SH-SY5Y (cell line): ENCODE data around the gene CIDEA.

ENCODE experiments used
- GATA2 ChIP-seq: IDR thresholded peaks from 2 replicates; pipeline ENCODE4 v1.6.1; 2011; ENCODE audit warnings: mild to moderate bottlenecking, low read depth, low read length
- GATA3 ChIP-seq: IDR thresholded peaks from 2 replicates; pipeline ENCODE4 v1.6.1; 2011; ENCODE audit warnings: low read depth, mild to moderate bottlenecking, low read length, moderate library complexity

GRCh38 chr18:12251311-12251710, 2.9 kb upstream of the CIDEA start:
- TF ChIP-seq GATA3 (no peak), GATA2 (no peak)
